H1 (cell line): ENCODE data around the gene COMMD7. TPM values are rescaled to one million over a fixed set of nuclear protein-coding genes. Genes with fewer than 3 reads are reported as not detected.

Experiments
- CTCF ChIA-PET: fragments of 300-600 bp; sonication (Branson Sonifier 250); formaldehyde crosslinking; loops from one replicate; lab custom pipeline; 2021; ENCODE audit not compliant: partially characterized antibody; lab: Charles Lee
- POLR2A ChIA-PET: fragments of 300-600 bp; sonication (Branson Sonifier 250); formaldehyde crosslinking; loops from one replicate; lab custom pipeline; 2021; ENCODE audit warnings: inconsistent platforms; ENCODE audit not compliant: partially characterized antibody; lab: Charles Lee
- DNase-seq, 2 experiments: peaks; one replicate each; pipeline versions ENCODE4 v3.0.0 to v3.0.0-alpha.2; 2010 to 2022; ENCODE audit warnings: low spot score in 2 of 2, low read depth in 1 of 2, mixed read lengths in 1 of 2
- FAIRE-seq: peaks from 2 replicates; lab custom pipeline; 2011; peaks lifted over from hg19 to GRCh38; lab: Jason Lieb, UNC
- H2AFZ ChIP-seq: 2 replicates; pipeline ENCODE4 v1.8.1; 2012; ENCODE audit warnings: low read length, inconsistent platforms
- H2AK5ac ChIP-seq: 2 replicates; pipeline ENCODE4 v1.6.1; 2013; ENCODE audit warnings: low read depth, low read length
- H2BK120ac ChIP-seq: replicated peaks from 2 replicates; pipeline ENCODE3; 2013; ENCODE audit warnings: low read depth, low read length, inconsistent platforms
- H2BK12ac ChIP-seq: 2 replicates; pipeline ENCODE4 v1.6.1; 2013; ENCODE audit warnings: low read depth, low read length
- H2BK15ac ChIP-seq: 2 replicates; pipeline ENCODE4 v1.6.1; 2013; ENCODE audit warnings: low read length
- H2BK20ac ChIP-seq: 2 replicates; pipeline ENCODE4 v1.6.1; 2013; ENCODE audit warnings: low read length
- H2BK5ac ChIP-seq: 2 replicates; pipeline ENCODE4 v1.6.1; 2013; ENCODE audit warnings: low read depth, low read length
- H3K14ac ChIP-seq: 2 replicates; pipeline ENCODE4 v1.6.1; 2013; ENCODE audit warnings: inconsistent platforms; ENCODE audit not compliant: insufficient read length
- H3K18ac ChIP-seq: 2 replicates; pipeline ENCODE4 v1.6.1; 2013; ENCODE audit warnings: low read length; ENCODE audit errors: extremely low read depth
- H3K23ac ChIP-seq: 2 replicates; pipeline ENCODE4 v1.6.1; 2013; ENCODE audit warnings: inconsistent platforms; ENCODE audit not compliant: insufficient read length
- H3K23me2 ChIP-seq: 2 replicates; pipeline ENCODE4 v1.6.1; 2013; ENCODE audit warnings: low read depth, low read length
- H3K27ac ChIP-seq: 2 replicates; pipeline ENCODE4 v1.6.1; 2011; ENCODE audit warnings: low read depth, low read length, inconsistent platforms
- H3K27me3 ChIP-seq, 4 experiments: replicated peaks in 1 of 4; 1 replicate in 1 of 4; 2 replicates in 3 of 4; pipeline versions ENCODE4 v1.6.1 to v1.8.1; 2011 to 2013; ENCODE audit warnings: low read length in 3 of 4, mild to moderate bottlenecking in 3 of 4, inconsistent platforms in 2 of 4, mixed read lengths in 2 of 4, moderate library complexity in 1 of 4; ENCODE audit not compliant: control insufficient read depth in 3 of 4, insufficient read depth in 3 of 4; ENCODE audit errors: extremely low read depth in 1 of 4
- H3K36me3 ChIP-seq, 4 experiments: 2 replicates each; pipeline versions ENCODE4 v1.6.1 to v1.8.1; 2011 to 2013; ENCODE audit warnings: mild to moderate bottlenecking in 4 of 4, low read length in 3 of 4, moderate library complexity in 2 of 4, control low read depth in 1 of 4, inconsistent platforms in 1 of 4; ENCODE audit not compliant: insufficient read depth in 4 of 4, control insufficient read depth in 2 of 4
- H3K4ac ChIP-seq: replicated peaks from 2 replicates; pipeline ENCODE3; 2013; ENCODE audit warnings: low read length, low read depth, mixed read lengths, inconsistent platforms; ENCODE audit not compliant: insufficient read length
- H3K4me1 ChIP-seq, 4 experiments: replicated peaks in 1 of 4; 1 replicate in 1 of 4; 2 replicates in 3 of 4; pipeline versions ENCODE4 v1.6.1 to v1.8.1; 2011 to 2013; ENCODE audit warnings: low read length in 3 of 4, inconsistent platforms in 2 of 4, mixed read lengths in 1 of 4; ENCODE audit not compliant: insufficient read depth in 4 of 4, control insufficient read depth in 3 of 4
- H3K4me2 ChIP-seq, 2 experiments: 2 replicates each; pipeline versions ENCODE4 v1.6.1 to v1.8.1; 2011 to 2013; ENCODE audit warnings: low read depth in 2 of 2, low read length in 2 of 2, control low read depth in 1 of 2, inconsistent platforms in 1 of 2, mild to moderate bottlenecking in 1 of 2; ENCODE audit not compliant: insufficient read depth in 1 of 2
- H3K4me3 ChIP-seq, 4 experiments: fragments of 200-600, 300-600 bp in 1 of 4; sonication (generic), shearing (Covaris generic), sonication (Bioruptor Twin) in 1 of 4; 2 replicates each; pipeline versions ENCODE4 v1.5.1 to v1.8.1; 2011 to 2016; ENCODE audit warnings: low read length in 4 of 4, low read depth in 3 of 4, control low read depth in 2 of 4, inconsistent platforms in 2 of 4, mild to moderate bottlenecking in 2 of 4, mixed read lengths in 1 of 4, moderate library complexity in 1 of 4; ENCODE audit not compliant: insufficient read depth in 2 of 4; ENCODE audit errors: extremely low read depth in 1 of 4
- H3K56ac ChIP-seq: replicated peaks from 2 replicates; pipeline ENCODE3; 2013; ENCODE audit warnings: low read depth, mild to moderate bottlenecking, mixed read lengths, low read length, inconsistent platforms; ENCODE audit not compliant: insufficient read length
- H3K79me1 ChIP-seq: 2 replicates; pipeline ENCODE4 v1.6.1; 2013; ENCODE audit warnings: low read depth, low read length, control low read depth
- H3K79me2 ChIP-seq, 2 experiments: 2 replicates each; pipeline versions ENCODE4 v1.6.1 to v1.8.1; 2012 to 2013; ENCODE audit warnings: low read length in 2 of 2, mild to moderate bottlenecking in 2 of 2, inconsistent platforms in 1 of 2; ENCODE audit not compliant: insufficient read depth in 2 of 2, control insufficient read depth in 1 of 2
- H3K9ac ChIP-seq, 4 experiments: replicated peaks in 1 of 4; 1 replicate in 1 of 4; 2 replicates in 3 of 4; pipeline versions ENCODE4 v1.6.1 to v1.8.1; 2011 to 2013; ENCODE audit warnings: low read depth in 3 of 4, low read length in 3 of 4, control low read depth in 2 of 4, mild to moderate bottlenecking in 2 of 4, moderate library complexity in 2 of 4, inconsistent platforms in 1 of 4; ENCODE audit errors: extremely low read depth in 1 of 4
- H3K9me3 ChIP-seq, 2 experiments: 2 replicates each; pipeline versions ENCODE4 v1.6.1 to v1.8.1; 2012 to 2013; ENCODE audit warnings: mild to moderate bottlenecking in 2 of 2, moderate library complexity in 2 of 2, control low read depth in 1 of 2, inconsistent platforms in 1 of 2, low read depth in 1 of 2, low read length in 1 of 2, mixed read lengths in 1 of 2; ENCODE audit not compliant: insufficient read depth in 2 of 2
- H4K20me1 ChIP-seq, 2 experiments: replicated peaks in 1 of 2; 2 replicates each; pipeline versions ENCODE3 to v1.8.1; 2011 to 2013; ENCODE audit warnings: inconsistent platforms in 2 of 2, low read length in 2 of 2, mild to moderate bottlenecking in 1 of 2; ENCODE audit not compliant: insufficient read depth in 2 of 2, control insufficient read depth in 1 of 2
- H4K5ac ChIP-seq: 2 replicates; pipeline ENCODE4 v1.6.1; 2013; ENCODE audit warnings: low read length, low read depth, mixed read lengths, inconsistent platforms; ENCODE audit not compliant: insufficient read length
- H4K8ac ChIP-seq: 2 replicates; pipeline ENCODE4 v1.8.0; 2013; ENCODE audit warnings: mild to moderate bottlenecking, moderate library complexity, low read length, inconsistent platforms; ENCODE audit not compliant: insufficient read depth; ENCODE audit errors: extremely low read depth
- H4K91ac ChIP-seq: replicated peaks from 2 replicates; pipeline ENCODE3; 2013; ENCODE audit warnings: low read length, mixed read lengths, inconsistent platforms; ENCODE audit not compliant: insufficient read length
- ASH2L ChIP-seq: fragments of 200-600, 300-600 bp; sonication (generic); IDR thresholded peaks from one replicate; pipeline ENCODE4 v1.7.1; 2017; ENCODE audit warnings: low read length
- GABPA ChIP-seq: IDR thresholded peaks from 2 replicates; pipeline ENCODE4 v1.6.1; 2011; ENCODE audit warnings: mild to moderate bottlenecking, low read length, moderate library complexity, borderline replicate concordance; ENCODE audit not compliant: insufficient read depth
- JUND ChIP-seq: IDR thresholded peaks from 2 replicates; pipeline ENCODE4 v1.6.1; 2011; ENCODE audit warnings: mild to moderate bottlenecking, improper control_type of control experiment, low read length
- SIX5 ChIP-seq: IDR thresholded peaks from 2 replicates; pipeline ENCODE4 v1.6.1; 2011; ENCODE audit warnings: mild to moderate bottlenecking, low read depth, low read length
- TCF12 ChIP-seq: IDR thresholded peaks from 2 replicates; pipeline ENCODE4 v1.6.1; 2011; ENCODE audit warnings: low read depth, mild to moderate bottlenecking, low read length
- WGBS, 2 experiments: shearing (Covaris generic) in 1 of 2; methylation state at CpG; one replicate each; pipeline versions ENCODE4 v1.1.6 to v1.1.7; 2013 to 2015; ENCODE audit warnings: low lambda C conversion rate in 2 of 2, mixed read lengths in 2 of 2, inconsistent platforms in 1 of 2, low coverage in 1 of 2, missing lambda C conversion rate in 1 of 2; ENCODE audit not compliant: insufficient replicate concordance in 2 of 2, insufficient coverage in 1 of 2, insufficient read length in 1 of 2; ENCODE audit errors: extremely low coverage in 1 of 2, missing lambda C conversion rate in 1 of 2; 5-methylcytosine and 5-hydroxymethylcytosine counted together
- polyA plus RNA-seq, 7 experiments: library from polyadenylated mRNA; depleted of rRNA in 3 of 7; stranded (reverse) in 5 of 7; unstranded in 2 of 7; fragments of >200 nt in 5 of 7; fragments of 200-250 nt in 2 of 7; gene quantifications; 1 replicate in 5 of 7; 2 replicates in 1 of 7; 4 replicates in 1 of 7; pipeline versions ENCODE4 v1.2.1 to v1.2.3, GENCODE V29; 2011 to 2013; ENCODE audit warnings: missing spikeins in 2 of 7, mixed read lengths in 2 of 7
- total RNA-seq: library from RNA; stranded (reverse); fragmentation: NEBNext Ultra II Directional; extraction: Animal tissue kit (Norgen Biotek cat#: 25700); gene quantifications from 2 replicates; pipeline ENCODE4 v1.2.1, GENCODE V29; 2021

Gene COMMD7
- total and polyA plus RNA-seq, 2 of the 8 experiments (the other 6 are each of a cell fraction or from before 2014, with no cell fraction given): 39.4 to 48.9 TPM

DNA sequence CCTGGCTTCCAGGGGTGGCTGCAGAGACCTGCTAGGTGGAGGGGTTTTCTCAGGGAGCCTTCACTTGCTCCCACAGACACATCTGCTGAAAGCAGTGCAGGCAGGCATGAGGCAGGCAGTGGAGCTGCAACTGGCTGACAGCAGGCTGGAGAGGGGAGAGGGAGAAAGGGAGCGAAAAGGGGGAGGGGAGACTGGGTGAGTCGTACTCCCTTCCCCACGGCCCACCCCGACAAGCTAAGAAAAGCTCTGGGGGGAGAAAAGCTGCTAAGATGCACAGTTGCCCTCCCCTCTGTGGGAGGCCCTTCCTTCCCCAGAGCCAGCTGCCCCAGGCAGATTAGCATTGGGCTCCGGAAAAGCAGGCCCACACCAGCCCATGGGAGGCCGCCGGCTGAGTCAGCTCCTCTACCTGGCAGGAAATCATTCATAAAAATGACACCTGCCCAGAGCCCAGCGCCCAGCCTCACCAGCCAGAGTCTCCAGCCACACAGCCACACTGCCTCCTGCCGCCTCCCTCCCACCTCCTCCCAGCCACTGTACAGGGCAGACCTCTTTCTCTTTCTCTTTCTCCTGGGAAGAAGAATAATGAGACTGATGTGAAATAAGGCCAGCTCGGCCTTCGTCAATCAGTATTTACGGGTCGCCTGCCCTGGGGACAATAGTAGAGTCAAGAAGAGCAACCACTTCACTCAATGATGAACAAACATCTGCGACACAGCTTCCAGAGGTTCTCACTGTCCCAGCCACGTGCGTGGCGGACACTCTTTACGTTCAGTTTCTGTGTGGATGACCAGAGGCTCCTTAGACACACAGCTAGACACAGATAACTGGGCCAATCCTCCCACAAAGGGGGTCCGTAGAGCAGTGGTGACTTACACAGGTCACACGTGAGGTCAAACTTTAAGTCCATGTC lies 61.8 kb downstream of the COMMD7 start:
- WGBS, 2 experiments: 52% methylated on average over 20 of the region's 20 CpGs; no CpG with 5 or more reads in 1 of the 2 experiments
- Histone ChIP-seq H2BK12ac (peak overlapping the region; percentile 18; the same call in 1 of the 2 replicates), H4K20me1 (no peaks in the 10 kb centered on the region), H3K23ac (no peak overlapping the region), H4K8ac (no peak overlapping the region), H3K36me3 (no peaks in the 10 kb centered on the region), H3K79me2 (no peaks in the 10 kb centered on the region), H3K4me2 (peak overlapping the region; percentile 18 to 42; a peak in 3 of 4 replicates), H3K4me3 (peak overlapping the region in 1 of 4 experiments; percentile 6; a peak in 1 of 8 replicates), H3K9ac (peak overlapping the region in 1 of 4 experiments; percentile 31; a peak in 2 of 7 replicates), H2BK5ac (peak overlapping the region; percentile 67; the same call in 1 of the 2 replicates), H3K79me1 (no peaks in the 10 kb centered on the region), H3K9me3 (no peaks in the 10 kb centered on the region)
- no peak for FAIRE-seq
- CTCF ChIA-PET: interaction anchor here (0.7 to 11.9 kb wide), 18 partner anchors 9 to 442 kb away, joined by 3 to 221 read pairs (median 5); no protein-coding TSS in a partner anchor
- peak; percentile 28; the same call in 1 of the 2 replicates for TF ChIP-seq JUND
- TF ChIP-seq ASH2L: no peak
- 0 out of 2 replicates have a peak, but pooled peaks have one; percentile 11 for TF ChIP-seq TCF12
- no peak for TF ChIP-seq SIX5
- peak; percentile 10; the same call in 1 of the 2 replicates for TF ChIP-seq GABPA
- TF ChIP-seq, all 59 proteins: peak for 3
- DNase-seq: peak; percentile 49 to 67
- H4K5ac ChIP-seq: no peak overlapping the region
- H2BK20ac ChIP-seq: peak overlapping the region; percentile 7; the same call in 1 of the 2 replicates
- no peak overlapping the region for H2BK120ac ChIP-seq
- H2BK15ac ChIP-seq: no peak overlapping the region
- H3K4ac ChIP-seq: no peak overlapping the region
- no peaks in the 10 kb centered on the region for H3K23me2 ChIP-seq
- H3K27me3 ChIP-seq: no peaks in the 10 kb centered on the region
- POLR2A ChIA-PET: interaction anchor here (0.6 to 3.1 kb wide), 16 partner anchors 16 to 791 kb away, joined by 3 to 14 read pairs (median 3); partner anchors contain the start of genes COMMD7 and DNMT3B
- H4K91ac ChIP-seq: peak overlapping the region; percentile 52
- no peak overlapping the region for H3K27ac ChIP-seq
- H3K56ac ChIP-seq: no peak overlapping the region
- H3K4me1 ChIP-seq: peaks cover 11 to 16% (median 12%) of the 10 kb centered on the region in 4 experiments
- no peak overlapping the region for H3K14ac ChIP-seq
- H2AK5ac ChIP-seq: no peak overlapping the region
- peak overlapping the region; percentile 41 for H3K18ac ChIP-seq
- H2AFZ ChIP-seq: no peak overlapping the region
